GM12878 (cell line): ENCODE measurements around the gene TTLL13. TPM values are rescaled to one million over a fixed set of nuclear protein-coding genes. Genes with fewer than 3 reads are reported as not detected.

ENCODE experiments used
- ATAC-seq: fragments of 200-7000 bp; cut with Tn5 transposase; 3 replicates; pipeline ENCODE4 v1.9.1; 2020; ENCODE audit warnings: mild to moderate bottlenecking, moderate library complexity
- BruUV-seq: library from RNA; stranded (reverse); fragments of 400-500 nt; replicated peaks from 2 replicates; lab custom pipeline; 2021; lab: Mats Ljungman, UMichigan
- CTCF ChIA-PET: fragments of 300-600 bp; sonication (Branson Sonifier 250); formaldehyde crosslinking; extraction: SDS; loops from one replicate; lab custom pipeline; 2021; ENCODE audit warnings: inconsistent platforms; lab: Yijun Ruan, JAX
- POLR2A ChIA-PET: fragments of 350-600 bp; formaldehyde crosslinking; extraction: SDS; loops from one replicate; lab custom pipeline; 2021; ENCODE audit warnings: inconsistent platforms; lab: Charles Lee
- RAD21 ChIA-PET: fragments of 300-600 bp; sonication (Branson Sonifier 250); formaldehyde crosslinking; loops from one replicate; lab custom pipeline; 2023; ENCODE audit warnings: antibody characterized with exemption; ENCODE audit not compliant: unreplicated experiment; lab: Charles Lee
- SMC1A ChIA-PET: fragments of 300-600 bp; sonication (Branson Sonifier 250); formaldehyde crosslinking; loops from one replicate; lab custom pipeline; 2023; ENCODE audit not compliant: unreplicated experiment, uncharacterized antibody; lab: Charles Lee
- DNase-seq: peaks from one replicate; pipeline ENCODE4 v3.0.0-alpha.2; 2011; ENCODE audit warnings: low read depth, low spot score
- FAIRE-seq: peaks from 3 replicates; lab custom pipeline; 2011; peaks lifted over from hg19 to GRCh38; lab: Jason Lieb, UNC
- H2AFZ ChIP-seq: 2 replicates; pipeline ENCODE4 v1.6.0; 2011; ENCODE audit warnings: low read depth, low read length, control low read depth; ENCODE audit not compliant: control insufficient read depth
- H3K27ac ChIP-seq: 2 replicates; pipeline ENCODE4 v1.5.1; 2011; ENCODE audit warnings: control low read depth; ENCODE audit not compliant: control insufficient read depth, insufficient read depth
- H3K27me3 ChIP-seq, 2 experiments: replicated peaks in 1 of 2; 2 replicates each; pipeline versions ENCODE4 v1.6.0 to v1.6.1; 2011; ENCODE audit warnings: low read length in 1 of 2; ENCODE audit not compliant: control insufficient read depth in 2 of 2, insufficient read depth in 2 of 2
- H3K36me3 ChIP-seq, 2 experiments: 2 replicates each; pipeline ENCODE4 v1.5.1; 2011; ENCODE audit warnings: low read length in 1 of 2; ENCODE audit not compliant: control insufficient read depth in 2 of 2, insufficient read depth in 2 of 2
- H3K4me1 ChIP-seq: 2 replicates; pipeline ENCODE4 v1.6.1; 2011; ENCODE audit warnings: mild to moderate bottlenecking, low read length, moderate library complexity, mixed read lengths; ENCODE audit not compliant: control insufficient read depth, insufficient read depth
- H3K4me2 ChIP-seq: 2 replicates; pipeline ENCODE4 v1.6.0; 2011; ENCODE audit warnings: control low read depth; ENCODE audit not compliant: control insufficient read depth, insufficient read depth
- H3K4me3 ChIP-seq: fragments of 200-600 bp; sonication (generic); 2 replicates; pipeline ENCODE4 v1.5.1; 2016
- H3K79me2 ChIP-seq: 2 replicates; pipeline ENCODE4 v1.6.0; 2011; ENCODE audit warnings: low read length; ENCODE audit not compliant: control insufficient read depth, insufficient read depth
- H3K9ac ChIP-seq: 2 replicates; pipeline ENCODE4 v1.8.0; 2011; ENCODE audit warnings: low read length, control low read depth, mixed read lengths; ENCODE audit not compliant: control insufficient read depth, insufficient read depth
- H3K9me3 ChIP-seq: replicated peaks from 3 replicates; pipeline ENCODE4 v1.5.1; 2011; ENCODE audit warnings: mild to moderate bottlenecking, low read length; ENCODE audit not compliant: control insufficient read depth, insufficient read depth
- H4K20me1 ChIP-seq: 2 replicates; pipeline ENCODE4 v1.6.0; 2011; ENCODE audit not compliant: control insufficient read depth, insufficient read depth
- CREM ChIP-seq: IDR thresholded peaks from 2 replicates; pipeline ENCODE4 v1.6.1; 2014; ENCODE audit warnings: antibody characterized with exemption, low read depth
- FOXM1 ChIP-seq: IDR thresholded peaks from 2 replicates; pipeline ENCODE4 v1.6.1; 2012; ENCODE audit warnings: low read depth, mild to moderate bottlenecking, inconsistent platforms, low read length, moderate library complexity
- SMC3 ChIP-seq: IDR thresholded peaks from 2 replicates; pipeline ENCODE4 v1.6.1; 2011; ENCODE audit warnings: low read length, improper control_type of control experiment, borderline replicate concordance
- WGBS: methylation state at CpG from one replicate; pipeline ENCODE4 v1.1.6; 2016; ENCODE audit warnings: low lambda C conversion rate; ENCODE audit not compliant: insufficient replicate concordance, insufficient coverage; ENCODE audit errors: missing lambda C conversion rate; 5-methylcytosine and 5-hydroxymethylcytosine counted together
- in situ Hi-C: fragments of 300-500 bp; cut with MboI; formaldehyde crosslinking; loops from 9 replicates; pipeline ENCODE4 v1.14.3; 2018; ENCODE audit warnings: mixed read lengths
- intact Hi-C: fragments of 100-400 bp; cut with micrococcal nuclease; formaldehyde crosslinking; loops from one replicate; pipeline ENCODE4 v1.14.2; 2022; ENCODE audit not compliant: unreplicated experiment
- polyA plus RNA-seq, 11 experiments: library from polyadenylated mRNA; depleted of rRNA in 4 of 11; unstranded in 6 of 11; stranded (reverse) in 5 of 11; fragments of >200 nt; fragmentation: Nextera tagmentation in 4 of 11; fragmentation: Illumina TruSeq in 1 of 11; extraction: Ambion mirVana in 4 of 11; extraction: Trizol in 1 of 11; gene quantifications; 1 replicate in 1 of 11; 2 replicates in 10 of 11; pipeline versions ENCODE4 v1.2.1 to v1.2.3, GENCODE V29; 2011 to 2016; ENCODE audit warnings: inconsistent platforms in 2 of 11, missing spikeins in 2 of 11, low read depth in 1 of 11
- total RNA-seq, 4 experiments: library from RNA; depleted of rRNA in 3 of 4; stranded (reverse); fragments of >200 nt in 3 of 4; fragmentation: Illumina TruSeq in 1 of 4; extraction: Trizol in 1 of 4; gene quantifications; 2 replicates each; pipeline versions ENCODE4 v1.2.1 to v1.2.3, GENCODE V29; 2013 to 2021
- TF ChIP-seq, protein P1 (sequence below): fragments of 450-650 bp; formaldehyde crosslinking; IDR thresholded peaks from 2 replicates; pipeline ENCODE4 v1.5.0; 2022; ENCODE audit warnings: mild to moderate bottlenecking, missing genetic modification characterization

The TTLL13 gene
- total and polyA plus RNA-seq, 10 of the 15 experiments (the other 5 are each of a cell fraction or from before 2014, with no cell fraction given), result 0.03 to 0.32 (median 0.13) TPM; not detected in 1

DNA sequence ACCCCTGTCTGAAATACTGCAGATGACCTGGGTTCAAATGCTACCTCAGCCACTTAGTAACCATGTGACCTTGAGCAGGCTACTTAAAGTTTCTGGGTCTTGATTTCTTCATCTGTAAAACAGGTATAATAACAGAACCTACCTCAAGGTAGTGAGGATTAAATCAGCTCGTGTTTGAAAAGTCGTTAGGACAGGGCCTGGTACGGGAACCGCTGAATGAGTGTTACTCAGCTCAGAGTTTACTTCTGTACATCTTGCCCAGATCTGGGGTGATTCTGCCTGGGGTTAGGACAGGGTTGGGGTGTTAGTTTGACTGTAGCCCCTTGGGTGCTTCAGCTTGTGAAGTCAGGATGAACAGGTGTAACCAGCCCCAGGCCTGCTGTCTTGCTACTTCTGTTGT, 46.4 kb upstream of the TTLL13 start (continued):
- TF ChIP-seq, protein P1, sequence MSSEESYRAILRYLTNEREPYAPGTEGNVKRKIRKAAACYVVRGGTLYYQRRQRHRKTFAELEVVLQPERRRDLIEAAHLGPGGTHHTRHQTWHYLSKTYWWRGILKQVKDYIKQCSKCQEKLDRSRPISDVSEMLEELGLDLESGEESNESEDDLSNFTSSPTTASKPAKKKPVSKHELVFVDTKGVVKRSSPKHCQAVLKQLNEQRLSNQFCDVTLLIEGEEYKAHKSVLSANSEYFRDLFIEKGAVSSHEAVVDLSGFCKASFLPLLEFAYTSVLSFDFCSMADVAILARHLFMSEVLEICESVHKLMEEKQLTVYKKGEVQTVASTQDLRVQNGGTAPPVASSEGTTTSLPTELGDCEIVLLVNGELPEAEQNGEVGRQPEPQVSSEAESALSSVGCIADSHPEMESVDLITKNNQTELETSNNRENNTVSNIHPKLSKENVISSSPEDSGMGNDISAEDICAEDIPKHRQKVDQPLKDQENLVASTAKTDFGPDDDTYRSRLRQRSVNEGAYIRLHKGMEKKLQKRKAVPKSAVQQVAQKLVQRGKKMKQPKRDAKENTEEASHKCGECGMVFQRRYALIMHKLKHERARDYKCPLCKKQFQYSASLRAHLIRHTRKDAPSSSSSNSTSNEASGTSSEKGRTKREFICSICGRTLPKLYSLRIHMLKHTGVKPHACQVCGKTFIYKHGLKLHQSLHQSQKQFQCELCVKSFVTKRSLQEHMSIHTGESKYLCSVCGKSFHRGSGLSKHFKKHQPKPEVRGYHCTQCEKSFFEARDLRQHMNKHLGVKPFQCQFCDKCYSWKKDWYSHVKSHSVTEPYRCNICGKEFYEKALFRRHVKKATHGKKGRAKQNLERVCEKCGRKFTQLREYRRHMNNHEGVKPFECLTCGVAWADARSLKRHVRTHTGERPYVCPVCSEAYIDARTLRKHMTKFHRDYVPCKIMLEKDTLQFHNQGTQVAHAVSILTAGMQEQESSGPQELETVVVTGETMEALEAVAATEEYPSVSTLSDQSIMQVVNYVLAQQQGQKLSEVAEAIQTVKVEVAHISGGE (CRISPR knock-in tag), result no peak
- no peak for TF ChIP-seq FOXM1

DNA sequence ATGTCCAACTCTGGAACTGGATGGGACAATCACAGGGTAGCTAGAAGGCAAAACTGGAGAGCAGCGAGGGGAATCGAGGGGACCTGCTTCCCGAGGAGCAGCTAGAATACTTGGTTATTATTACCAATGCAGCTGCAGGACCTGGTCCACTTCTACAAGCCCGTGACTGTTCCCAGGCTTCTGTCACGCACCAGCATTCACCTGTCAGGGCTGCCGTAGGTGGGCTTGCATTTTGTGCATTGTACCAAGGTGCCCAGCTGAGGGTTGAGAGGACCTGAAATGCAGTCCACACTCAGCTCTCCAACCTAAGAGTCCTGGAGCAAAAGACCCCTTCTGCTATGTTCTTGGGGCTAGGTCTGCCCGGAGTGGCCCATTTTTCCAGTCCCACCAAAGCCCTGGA, 45.9 kb upstream of the TTLL13 start:
- TF ChIP-seq SMC3, result no peak
- TF ChIP-seq FOXM1, result no peak
- no peak for TF ChIP-seq CREM
- TF ChIP-seq, all 136 proteins: peak for 0
- Histone ChIP-seq H4K20me1 (no peaks in the 10 kb centered on the region; the same call in 1 of the 2 replicates), H3K4me2 (no peak overlapping the region), H3K9me3 (no peaks in the 10 kb centered on the region), H3K27me3 (no peaks in the 10 kb centered on the region), H2AFZ (no peak overlapping the region), H3K36me3 (no peaks in the 10 kb centered on the region; a peak in 1 of 4 replicates), H3K27ac (no peak overlapping the region), H3K79me2 (no peaks in the 10 kb centered on the region; the same call in 1 of the 2 replicates), H3K4me3 (no peak overlapping the region), H3K9ac (no peak overlapping the region), H3K4me1 (peaks cover 14% of the 10 kb centered on the region)
- ChIA-PET RAD21 (interaction anchor here (0.5 to 4.5 kb wide), 6 partner anchors 12 to 33 kb away, joined by 3 to 18 read pairs (median 6); no protein-coding TSS in a partner anchor), CTCF (interaction anchor here (0.7 to 1.9 kb wide), 9 partner anchors 16 to 84 kb away, joined by 3 to 7 read pairs (median 3); partner anchors contain the start of gene CIB1), POLR2A (interaction anchor here (0.9 to 7.0 kb wide), 9 partner anchors 12 to 58 kb away, joined by 3 to 101 read pairs (median 6); partner anchors contain the start of genes CIB1 and GDPGP1), SMC1A (interaction anchor here (0.6 to 4.7 kb wide), 14 partner anchors 11 to 83 kb away, joined by 3 to 45 read pairs (median 4); no protein-coding TSS in a partner anchor)
- intact Hi-C loops, result loop anchor here (5.0 kb wide), 1 partner anchor 41 kb away; no protein-coding TSS in a partner anchor
- WGBS, result 97% methylated on average over 7 of the region's 7 CpGs
- no peak for FAIRE-seq
- no TSS peak for BruUV-seq
- in situ Hi-C loops, result no loop called here
- DNase-seq, result no peak
- ATAC-seq, result no peak
